Fibroblast of the aortic adventitia (primary cell): ENCODE data around the gene C1QL2. TPM values are rescaled to one million over a fixed set of nuclear protein-coding genes. Genes with fewer than 3 reads are reported as not detected.

Experiments used
- DNase-seq: peaks from one replicate; pipeline ENCODE4 v3.0.0-alpha.2; 2010; ENCODE audit warnings: low read depth
- H3K4me3 ChIP-seq: 2 replicates; pipeline ENCODE4 v1.5.1; 2011; ENCODE audit warnings: low read depth, mild to moderate bottlenecking, control low read depth, low read length, moderate library complexity
- total RNA-seq: library from RNA; depleted of rRNA; stranded (reverse); fragments of >200 nt; gene quantifications from 2 replicates; pipeline ENCODE4 v1.2.3, GENCODE V29; 2012; ENCODE audit warnings: low replicate concordance
- TF ChIP-seq, protein P1 (sequence below): IDR thresholded peaks from 2 replicates; pipeline ENCODE4 v1.5.1; 2011; ENCODE audit warnings: mild to moderate bottlenecking, low read length, control low read depth, inconsistent platforms; ENCODE audit not compliant: insufficient read depth

C1QL2 gene
- total RNA-seq, 1 donor: not detected

DNA sequence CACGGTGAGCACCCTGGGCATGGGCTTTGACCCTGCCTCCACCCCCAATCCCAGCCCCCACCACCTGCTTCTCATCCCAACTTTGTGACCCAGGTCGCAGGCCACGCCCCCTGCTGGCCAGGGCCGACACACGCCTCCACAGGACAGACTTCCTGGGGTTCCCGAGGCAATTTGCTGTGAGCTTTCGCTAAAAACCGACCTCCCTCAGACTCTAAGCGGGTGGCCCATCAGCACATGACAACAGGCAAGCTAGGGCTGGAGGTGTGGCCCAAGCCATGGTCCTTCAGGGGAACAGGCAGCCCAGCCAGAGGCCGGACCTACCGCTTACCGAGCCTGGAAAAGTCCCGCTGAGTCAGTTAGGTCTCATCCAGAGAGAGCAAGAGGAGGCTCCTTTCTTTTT lies 31.9 kb downstream of the C1QL2 start:
- TF ChIP-seq, protein P1, sequence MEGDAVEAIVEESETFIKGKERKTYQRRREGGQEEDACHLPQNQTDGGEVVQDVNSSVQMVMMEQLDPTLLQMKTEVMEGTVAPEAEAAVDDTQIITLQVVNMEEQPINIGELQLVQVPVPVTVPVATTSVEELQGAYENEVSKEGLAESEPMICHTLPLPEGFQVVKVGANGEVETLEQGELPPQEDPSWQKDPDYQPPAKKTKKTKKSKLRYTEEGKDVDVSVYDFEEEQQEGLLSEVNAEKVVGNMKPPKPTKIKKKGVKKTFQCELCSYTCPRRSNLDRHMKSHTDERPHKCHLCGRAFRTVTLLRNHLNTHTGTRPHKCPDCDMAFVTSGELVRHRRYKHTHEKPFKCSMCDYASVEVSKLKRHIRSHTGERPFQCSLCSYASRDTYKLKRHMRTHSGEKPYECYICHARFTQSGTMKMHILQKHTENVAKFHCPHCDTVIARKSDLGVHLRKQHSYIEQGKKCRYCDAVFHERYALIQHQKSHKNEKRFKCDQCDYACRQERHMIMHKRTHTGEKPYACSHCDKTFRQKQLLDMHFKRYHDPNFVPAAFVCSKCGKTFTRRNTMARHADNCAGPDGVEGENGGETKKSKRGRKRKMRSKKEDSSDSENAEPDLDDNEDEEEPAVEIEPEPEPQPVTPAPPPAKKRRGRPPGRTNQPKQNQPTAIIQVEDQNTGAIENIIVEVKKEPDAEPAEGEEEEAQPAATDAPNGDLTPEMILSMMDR: peak; percentile 43
- no peak for DNase-seq

DNA sequence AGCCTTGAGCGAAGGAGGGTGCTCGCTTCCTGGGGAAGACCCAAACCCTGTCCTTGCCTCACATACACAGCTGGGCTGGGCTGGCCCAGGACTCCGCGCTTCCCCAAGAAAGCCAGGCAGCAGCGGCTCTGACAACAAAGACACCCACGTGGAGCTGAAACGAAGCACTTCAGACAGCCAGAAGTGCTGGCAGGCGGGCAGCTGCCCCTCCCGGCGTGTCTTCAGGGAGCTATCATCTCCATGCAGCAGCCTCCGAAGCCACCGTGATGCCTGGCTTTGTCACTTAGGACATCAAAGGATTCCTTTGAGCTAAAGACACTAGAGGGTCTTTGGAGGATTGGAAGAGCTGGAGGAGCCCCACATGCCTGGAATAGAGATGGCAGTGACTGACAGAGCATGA lies 35.2 kb downstream of the C1QL2 start:
- TF ChIP-seq, protein P1: no peak
- no peak overlapping the region for H3K4me3 ChIP-seq
- no peak for DNase-seq

More for the DNA sequence above, 31.9 kb downstream of the C1QL2 start:
- no peak overlapping the region for H3K4me3 ChIP-seq

DNA sequence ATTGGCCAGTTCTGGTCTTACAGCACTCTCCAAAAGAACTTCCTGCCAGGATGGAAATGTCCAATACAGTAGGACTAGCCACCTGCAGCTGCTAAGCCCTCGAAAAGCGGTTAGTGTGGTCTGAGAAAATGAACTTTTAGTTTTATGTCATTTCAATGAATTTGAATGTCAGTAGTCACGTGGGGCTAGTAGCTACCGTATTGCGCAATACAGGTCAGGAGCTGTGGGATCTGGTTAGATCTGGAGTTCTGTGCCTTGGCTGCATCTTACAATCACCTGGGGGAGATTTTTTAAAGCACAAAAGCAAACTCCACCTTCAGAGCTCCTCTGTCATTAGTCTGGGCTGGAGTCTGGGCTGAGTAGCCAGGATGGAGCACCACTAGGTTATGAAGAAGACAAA lies 35.9 kb downstream of the C1QL2 start:
- TF ChIP-seq, protein P1: no peak
- no peak overlapping the region for H3K4me3 ChIP-seq

DNA sequence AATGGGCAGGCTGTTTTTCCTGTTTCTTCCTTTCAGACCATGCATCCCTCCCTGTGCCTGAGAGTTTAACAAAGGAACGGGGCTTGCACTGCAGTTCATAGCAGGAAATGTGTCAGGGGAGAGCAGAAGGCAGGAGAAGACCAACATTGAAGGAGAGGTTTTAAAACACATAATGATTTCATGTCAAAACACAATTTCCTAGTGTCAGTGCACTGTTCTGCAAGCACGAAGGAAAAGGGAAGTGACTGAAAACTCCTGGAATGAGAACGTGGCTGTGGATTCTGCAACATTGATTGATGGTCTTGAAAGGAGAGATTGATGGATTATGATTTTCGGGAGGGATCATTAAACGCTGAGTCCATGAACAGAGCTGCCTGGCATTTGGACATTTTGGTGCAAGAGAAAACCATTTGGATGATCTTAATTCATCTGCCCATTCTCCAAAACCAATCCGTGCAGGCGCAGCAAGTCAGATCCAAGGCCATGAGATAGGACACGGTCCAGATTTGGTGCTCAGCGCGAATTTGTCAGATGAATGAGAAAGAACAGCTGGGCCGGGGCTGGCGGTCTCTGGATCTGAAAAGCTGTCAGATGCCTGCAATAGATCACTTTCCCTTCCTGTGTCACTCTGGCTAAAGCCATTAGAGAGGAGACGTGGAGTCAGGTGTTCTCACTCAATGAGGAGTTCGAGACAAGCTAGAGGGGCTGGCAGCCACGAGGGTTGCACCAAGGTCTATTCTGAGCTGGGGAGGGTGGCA lies 38.4 kb downstream of the C1QL2 start:
- TF ChIP-seq, protein P1: no peak
- no peak overlapping the region for H3K4me3 ChIP-seq

More for the DNA sequence above, 35.9 kb downstream of the C1QL2 start:
- no peak for DNase-seq

DNA sequence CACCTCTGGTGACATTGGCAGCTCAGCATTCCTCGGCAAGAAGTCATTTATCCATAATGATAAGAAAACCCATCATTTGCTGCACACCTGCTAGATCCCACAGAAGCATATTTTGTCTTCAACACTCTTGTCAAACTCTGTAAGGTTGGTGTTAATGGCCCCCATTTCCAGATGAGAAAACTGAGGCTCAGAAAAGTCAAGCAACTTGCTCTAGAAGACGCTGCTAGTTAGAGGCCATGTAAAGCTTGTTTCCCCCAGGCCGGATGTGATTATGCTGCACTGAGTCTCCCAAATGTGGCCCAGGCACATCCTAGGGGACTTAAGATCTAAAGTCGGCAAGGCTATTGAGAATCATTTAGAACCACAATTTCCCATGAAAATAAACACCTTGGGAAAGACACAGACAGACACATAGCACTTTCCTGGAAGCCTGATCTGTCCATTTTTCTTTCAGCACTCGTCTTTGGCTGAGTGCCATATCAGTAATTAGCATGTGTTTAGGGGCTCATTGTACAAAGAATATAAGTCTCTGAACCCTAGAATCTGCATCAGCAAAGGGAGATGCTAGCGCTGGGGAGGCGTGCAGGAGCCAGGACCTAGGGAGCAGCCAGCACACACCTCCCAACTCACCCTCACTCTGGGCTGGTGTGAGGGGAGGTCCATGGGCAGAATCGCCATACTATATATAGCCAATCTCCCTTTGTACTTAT lies 39.3 kb downstream of the C1QL2 start:
- no peak overlapping the region for H3K4me3 ChIP-seq
- no peak for DNase-seq

More for the DNA sequence above, 38.4 kb downstream of the C1QL2 start:
- DNase-seq: no peak

More for the DNA sequence above, 39.3 kb downstream of the C1QL2 start:
- TF ChIP-seq, protein P1: no peak
